CD4-positive, alpha-beta T cell treated with Interleukin-12 subunit alpha and Interleukin-12 subunit beta, for 1 hour (primary cell): ENCODE data around the gene TRPV4.

Source experiments
- DNase-seq: peaks from one replicate; pipeline ENCODE4 v3.0.0-alpha.2; 2020

TRPV4 gene

GRCh38 chr12:109775172-109775881 is 57.9 kb downstream of the TRPV4 start:
- DNase-seq = peak; percentile 68

GRCh38 chr12:109773384-109774011 is 59.7 kb downstream of the TRPV4 start:
- no peak for DNase-seq

GRCh38 chr12:109772622-109773321 is 60.4 kb downstream of the TRPV4 start:
- DNase-seq = no peak

- no peak for DNase-seq
These were observed 61.2 kb downstream of the TRPV4 start for GRCh38 chr12:109771746-109772621.

GRCh38 chr12:109770861-109771670 is 62.1 kb downstream of the TRPV4 start:
- DNase-seq = no peak

GRCh38 chr12:109770104-109770860 is 62.9 kb downstream of the TRPV4 start:
- no peak for DNase-seq

GRCh38 chr12:109768901-109769670 is 64.1 kb downstream of the TRPV4 start:
- DNase-seq = no peak

- no peak for DNase-seq
These were observed 65.0 kb downstream of the TRPV4 start for GRCh38 chr12:109767991-109768900.

GRCh38 chr12:109767456-109767855 is 65.7 kb downstream of the TRPV4 start:
- no peak for DNase-seq

- DNase-seq = no peak
These were observed 66.9 kb downstream of the TRPV4 start for GRCh38 chr12:109766251-109766778.

GRCh38 chr12:109765446-109765810 is 67.8 kb downstream of the TRPV4 start:
- DNase-seq = no peak

GRCh38 chr12:109764776-109765445 is 68.3 kb downstream of the TRPV4 start:
- DNase-seq = no peak

GRCh38 chr12:109764123-109764522 is 69.1 kb downstream of the TRPV4 start:
- DNase-seq = no peak

GRCh38 chr12:109763201-109763841 is 69.9 kb downstream of the TRPV4 start:
- no peak for DNase-seq

GRCh38 chr12:109762673-109763191 is 70.5 kb downstream of the TRPV4 start:
- no peak for DNase-seq

GRCh38 chr12:109762071-109762672 is 71.0 kb downstream of the TRPV4 start:
- no peak for DNase-seq
